GM12892 (cell line): ENCODE data around the gene MS4A14.

Experiments
- POLR2A ChIP-seq: IDR thresholded peaks from 2 replicates; pipeline ENCODE4 v1.6.1; 2011; ENCODE audit warnings: low read depth, low read length, control low read depth
- POLR2AphosphoS5 ChIP-seq: IDR thresholded peaks from 2 replicates; pipeline ENCODE4 v1.6.1; 2011; ENCODE audit warnings: low read depth, low read length, control low read depth

- no peak for TF ChIP-seq POLR2A
- TF ChIP-seq POLR2AphosphoS5, result no peak
Observed at GRCh38 chr11:60433401-60433800, 37.1 kb downstream of the MS4A14 start.
